K562 (cell line): ENCODE measurements around the gene TMSB4X. TPM values are rescaled to one million over a fixed set of nuclear protein-coding genes. Genes with fewer than 3 reads are reported as not detected.

ENCODE experiments used
- BHLHE40 ChIP-seq: IDR thresholded peaks from 2 replicates; pipeline ENCODE4 v1.6.1; 2011; ENCODE audit warnings: low read length, improper control_type of control experiment
- CBX2 ChIP-seq: fragments of 200-600 bp; sonication (generic); IDR thresholded peaks from one replicate; pipeline ENCODE4 v1.6.1; 2012; ENCODE audit warnings: mild to moderate bottlenecking, low read length, inconsistent platforms; ENCODE audit not compliant: insufficient read depth, poor library complexity, severe bottlenecking
- CSDE1 ChIP-seq, 2 experiments: fragments of 450-650 bp; IDR thresholded peaks; 2 replicates each; pipeline ENCODE4 v1.6.1; 2016; ENCODE audit warnings: mild to moderate bottlenecking in 1 of 2
- EHMT2 ChIP-seq: fragments of 450-650 bp; IDR thresholded peaks from 2 replicates; pipeline ENCODE4 v1.6.1; 2018; ENCODE audit warnings: antibody characterized with exemption
- FOXK1 ChIP-seq: sonication (generic); formaldehyde crosslinking; IDR thresholded peaks from 2 replicates; pipeline ENCODE4 v1.8.0; 2022; ENCODE audit warnings: missing genetic modification reagents, mild to moderate bottlenecking, borderline replicate concordance
- KLF1 ChIP-seq: fragments of 450-650 bp; IDR thresholded peaks from 2 replicates; pipeline ENCODE4 v1.6.1; 2016; ENCODE audit warnings: missing genetic modification characterization, missing compliant biosample characterization
- MCM2 ChIP-seq: fragments of 450-650 bp; IDR thresholded peaks from 2 replicates; pipeline ENCODE4 v1.6.1; 2017; ENCODE audit warnings: low read depth, mild to moderate bottlenecking
- MECOM ChIP-seq: fragments of 250-450 bp; sonication (Bioruptor Pico); IDR thresholded peaks from 2 replicates; pipeline ENCODE4 v1.8.0; 2022; ENCODE audit warnings: inconsistent platforms
- NR4A1 ChIP-seq, 2 experiments: fragments of 250-450 bp in 1 of 2; fragments of 450-650 bp in 1 of 2; sonication (Bioruptor Pico) in 1 of 2; IDR thresholded peaks; 2 replicates each; pipeline versions ENCODE4 v1.4.0 to v1.6.1; 2016 to 2020; ENCODE audit warnings: mild to moderate bottlenecking in 2 of 2, missing compliant biosample characterization in 1 of 2, missing genetic modification characterization in 1 of 2, moderate library complexity in 1 of 2
- PURB ChIP-seq: sonication (generic); formaldehyde crosslinking; IDR thresholded peaks from 2 replicates; pipeline ENCODE4 v1.9.0; 2021; ENCODE audit warnings: low read depth, mild to moderate bottlenecking, missing genetic modification reagents
- RBBP5 ChIP-seq: fragments of 200-600 bp; sonication (generic); IDR thresholded peaks from 2 replicates; pipeline ENCODE4 v1.6.1; 2012; ENCODE audit warnings: borderline replicate concordance, mild to moderate bottlenecking, low read length, control low read depth, inconsistent platforms; ENCODE audit not compliant: insufficient read depth, poor library complexity, severe bottlenecking
- TGIF2 ChIP-seq: sonication (generic); formaldehyde crosslinking; IDR thresholded peaks from 2 replicates; pipeline ENCODE4 v1.8.1; 2022; ENCODE audit warnings: mild to moderate bottlenecking, missing genetic modification reagents, moderate library complexity
- ZNF184 ChIP-seq: sonication (generic); formaldehyde crosslinking; IDR thresholded peaks from 2 replicates; pipeline ENCODE4 v1.5.0; 2020; ENCODE audit warnings: missing genetic modification reagents
- ZNF707 ChIP-seq: fragments of 250-450 bp; sonication (Bioruptor Pico); conservative IDR thresholded peaks from 2 replicates; pipeline ENCODE4 v1.8.0; 2022; ENCODE audit warnings: inconsistent platforms, mild to moderate bottlenecking, moderate library complexity
- polyA plus RNA-seq, 8 experiments: library from polyadenylated mRNA; depleted of rRNA in 4 of 8; stranded (reverse) in 5 of 8; unstranded in 3 of 8; fragments of >200 nt; fragmentation: Nextera tagmentation in 2 of 8; fragmentation: Illumina TruSeq in 1 of 8; extraction: Ambion mirVana in 2 of 8; extraction: Trizol in 1 of 8; gene quantifications; 2 replicates each; pipeline versions ENCODE4 v1.2.1 to v1.2.3, GENCODE V29; 2011 to 2014; ENCODE audit warnings: inconsistent platforms in 1 of 8, missing spikeins in 1 of 8
- total RNA-seq, 7 experiments: library from RNA; depleted of rRNA in 6 of 7; stranded (reverse); fragments of >200 nt in 6 of 7; fragmentation: Illumina TruSeq in 2 of 7; extraction: Trizol in 2 of 7; gene quantifications; 2 replicates each; pipeline versions ENCODE4 v1.2.1 to v1.2.3, GENCODE V29; 2011 to 2021; ENCODE audit warnings: low replicate concordance in 1 of 7
- TF ChIP-seq, protein P1 (sequence below): fragments of 450-650 bp; formaldehyde crosslinking; IDR thresholded peaks from 2 replicates; pipeline ENCODE4 v1.4.0; 2022; ENCODE audit warnings: mild to moderate bottlenecking, moderate library complexity
- TF ChIP-seq, protein P2 (sequence below): fragments of 250-450 bp; sonication (Bioruptor Pico); IDR thresholded peaks from 2 replicates; pipeline ENCODE4 v1.5.0; 2021
- TF ChIP-seq, protein P3 (sequence below): sonication (generic); formaldehyde crosslinking; IDR thresholded peaks from 2 replicates; pipeline ENCODE4 v1.8.0; 2022; ENCODE audit warnings: mild to moderate bottlenecking, missing genetic modification reagents
- TF ChIP-seq, protein P4 (sequence below): sonication (generic); formaldehyde crosslinking; IDR thresholded peaks from 2 replicates; pipeline ENCODE4 v1.8.0; 2023; ENCODE audit warnings: mild to moderate bottlenecking, missing genetic modification reagents
- TF ChIP-seq, protein P5 (sequence below): sonication (generic); formaldehyde crosslinking; IDR thresholded peaks from 2 replicates; pipeline ENCODE4 v1.8.0; 2022; ENCODE audit warnings: missing genetic modification reagents, mild to moderate bottlenecking, moderate library complexity, borderline replicate concordance

The TMSB4X gene
- total and polyA plus RNA-seq, 9 of the 15 experiments (the other 6 are each of a cell fraction or from before 2014, with no cell fraction given): 1,035 to 2,035 (median 1,529) TPM

DNA sequence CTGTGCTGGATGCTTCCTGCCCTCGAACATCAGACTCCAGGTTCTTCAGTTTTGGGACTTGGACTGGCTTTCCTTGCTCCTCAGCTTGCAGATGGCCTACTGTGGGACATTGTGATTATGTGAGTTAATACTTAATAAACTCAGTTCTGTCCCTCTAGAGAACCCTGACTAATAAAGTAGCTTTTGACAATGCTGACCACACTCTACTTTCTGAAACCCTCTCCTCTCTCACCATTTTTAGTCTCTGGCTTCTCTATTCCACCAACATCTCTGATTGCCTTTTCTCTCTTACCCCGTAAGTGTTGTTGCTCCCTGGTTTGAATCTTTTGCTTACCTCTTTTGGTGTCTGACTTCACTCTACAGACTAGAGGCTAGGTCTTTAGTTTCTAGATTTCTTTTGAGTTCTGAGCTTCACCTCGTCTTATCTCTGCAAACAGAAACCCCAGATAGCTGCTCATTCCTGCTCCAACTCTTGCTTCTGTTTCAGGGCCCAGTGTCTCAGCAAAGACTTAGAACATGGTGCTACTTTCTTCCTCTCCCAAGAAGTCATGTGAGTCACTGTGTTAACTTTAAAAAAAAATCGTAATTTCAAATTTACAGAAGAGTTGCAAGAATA lies 11.4 kb downstream of the TMSB4X start (continued):
- TF ChIP-seq KLF1 (tag): no peak
- TF ChIP-seq, protein P1, sequence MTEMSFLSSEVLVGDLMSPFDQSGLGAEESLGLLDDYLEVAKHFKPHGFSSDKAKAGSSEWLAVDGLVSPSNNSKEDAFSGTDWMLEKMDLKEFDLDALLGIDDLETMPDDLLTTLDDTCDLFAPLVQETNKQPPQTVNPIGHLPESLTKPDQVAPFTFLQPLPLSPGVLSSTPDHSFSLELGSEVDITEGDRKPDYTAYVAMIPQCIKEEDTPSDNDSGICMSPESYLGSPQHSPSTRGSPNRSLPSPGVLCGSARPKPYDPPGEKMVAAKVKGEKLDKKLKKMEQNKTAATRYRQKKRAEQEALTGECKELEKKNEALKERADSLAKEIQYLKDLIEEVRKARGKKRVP (CRISPR knock-in tag): no peak
- TF ChIP-seq, protein P2, sequence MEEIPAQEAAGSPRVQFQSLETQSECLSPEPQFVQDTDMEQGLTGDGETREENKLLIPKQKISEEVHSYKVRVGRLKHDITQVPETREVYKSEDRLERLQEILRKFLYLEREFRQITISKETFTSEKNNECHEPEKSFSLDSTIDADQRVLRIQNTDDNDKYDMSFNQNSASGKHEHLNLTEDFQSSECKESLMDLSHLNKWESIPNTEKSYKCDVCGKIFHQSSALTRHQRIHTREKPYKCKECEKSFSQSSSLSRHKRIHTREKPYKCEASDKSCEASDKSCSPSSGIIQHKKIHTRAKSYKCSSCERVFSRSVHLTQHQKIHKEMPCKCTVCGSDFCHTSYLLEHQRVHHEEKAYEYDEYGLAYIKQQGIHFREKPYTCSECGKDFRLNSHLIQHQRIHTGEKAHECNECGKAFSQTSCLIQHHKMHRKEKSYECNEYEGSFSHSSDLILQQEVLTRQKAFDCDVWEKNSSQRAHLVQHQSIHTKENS: no peak
- no peak for TF ChIP-seq TGIF2 (CRISPR knock-in tag)
- TF ChIP-seq MCM2: no peak
- TF ChIP-seq RBBP5: no peak
- no peak for TF ChIP-seq CSDE1 (IDR thresholded peaks at IDR 0.05)
- no peak for TF ChIP-seq ZNF184 (CRISPR knock-in tag)
- no peak for TF ChIP-seq BHLHE40
- TF ChIP-seq, protein P3, sequence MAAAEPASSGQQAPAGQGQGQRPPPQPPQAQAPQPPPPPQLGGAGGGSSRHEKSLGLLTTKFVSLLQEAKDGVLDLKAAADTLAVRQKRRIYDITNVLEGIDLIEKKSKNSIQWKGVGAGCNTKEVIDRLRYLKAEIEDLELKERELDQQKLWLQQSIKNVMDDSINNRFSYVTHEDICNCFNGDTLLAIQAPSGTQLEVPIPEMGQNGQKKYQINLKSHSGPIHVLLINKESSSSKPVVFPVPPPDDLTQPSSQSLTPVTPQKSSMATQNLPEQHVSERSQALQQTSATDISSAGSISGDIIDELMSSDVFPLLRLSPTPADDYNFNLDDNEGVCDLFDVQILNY (CRISPR knock-in tag): no peak
- no peak for TF ChIP-seq FOXK1 (CRISPR knock-in tag)
- no peak for TF ChIP-seq CBX2
- TF ChIP-seq, protein P4, sequence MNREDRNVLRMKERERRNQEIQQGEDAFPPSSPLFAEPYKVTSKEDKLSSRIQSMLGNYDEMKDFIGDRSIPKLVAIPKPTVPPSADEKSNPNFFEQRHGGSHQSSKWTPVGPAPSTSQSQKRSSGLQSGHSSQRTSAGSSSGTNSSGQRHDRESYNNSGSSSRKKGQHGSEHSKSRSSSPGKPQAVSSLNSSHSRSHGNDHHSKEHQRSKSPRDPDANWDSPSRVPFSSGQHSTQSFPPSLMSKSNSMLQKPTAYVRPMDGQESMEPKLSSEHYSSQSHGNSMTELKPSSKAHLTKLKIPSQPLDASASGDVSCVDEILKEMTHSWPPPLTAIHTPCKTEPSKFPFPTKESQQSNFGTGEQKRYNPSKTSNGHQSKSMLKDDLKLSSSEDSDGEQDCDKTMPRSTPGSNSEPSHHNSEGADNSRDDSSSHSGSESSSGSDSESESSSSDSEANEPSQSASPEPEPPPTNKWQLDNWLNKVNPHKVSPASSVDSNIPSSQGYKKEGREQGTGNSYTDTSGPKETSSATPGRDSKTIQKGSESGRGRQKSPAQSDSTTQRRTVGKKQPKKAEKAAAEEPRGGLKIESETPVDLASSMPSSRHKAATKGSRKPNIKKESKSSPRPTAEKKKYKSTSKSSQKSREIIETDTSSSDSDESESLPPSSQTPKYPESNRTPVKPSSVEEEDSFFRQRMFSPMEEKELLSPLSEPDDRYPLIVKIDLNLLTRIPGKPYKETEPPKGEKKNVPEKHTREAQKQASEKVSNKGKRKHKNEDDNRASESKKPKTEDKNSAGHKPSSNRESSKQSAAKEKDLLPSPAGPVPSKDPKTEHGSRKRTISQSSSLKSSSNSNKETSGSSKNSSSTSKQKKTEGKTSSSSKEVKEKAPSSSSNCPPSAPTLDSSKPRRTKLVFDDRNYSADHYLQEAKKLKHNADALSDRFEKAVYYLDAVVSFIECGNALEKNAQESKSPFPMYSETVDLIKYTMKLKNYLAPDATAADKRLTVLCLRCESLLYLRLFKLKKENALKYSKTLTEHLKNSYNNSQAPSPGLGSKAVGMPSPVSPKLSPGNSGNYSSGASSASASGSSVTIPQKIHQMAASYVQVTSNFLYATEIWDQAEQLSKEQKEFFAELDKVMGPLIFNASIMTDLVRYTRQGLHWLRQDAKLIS (CRISPR knock-in tag): no peak
- peak; percentile 70 for TF ChIP-seq EHMT2
- no peak for TF ChIP-seq MECOM (CRISPR knock-in tag)
- TF ChIP-seq NR4A1 (CRISPR knock-in tag; IDR thresholded peaks at IDR 0.05): no peak
- no peak for TF ChIP-seq NR4A1 (tag; IDR thresholded peaks at IDR 0.05)
- TF ChIP-seq, protein P5, sequence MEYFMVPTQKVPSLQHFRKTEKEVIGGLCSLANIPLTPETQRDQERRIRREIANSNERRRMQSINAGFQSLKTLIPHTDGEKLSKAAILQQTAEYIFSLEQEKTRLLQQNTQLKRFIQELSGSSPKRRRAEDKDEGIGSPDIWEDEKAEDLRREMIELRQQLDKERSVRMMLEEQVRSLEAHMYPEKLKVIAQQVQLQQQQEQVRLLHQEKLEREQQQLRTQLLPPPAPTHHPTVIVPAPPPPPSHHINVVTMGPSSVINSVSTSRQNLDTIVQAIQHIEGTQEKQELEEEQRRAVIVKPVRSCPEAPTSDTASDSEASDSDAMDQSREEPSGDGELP (CRISPR knock-in tag): no peak
- TF ChIP-seq ZNF707 (CRISPR knock-in tag): no peak
- TF ChIP-seq PURB (CRISPR knock-in tag): no peak
